Esophagus muscularis mucosa (tissue), 4 donors: ENCODE measurements around the gene GAA. TPM values are rescaled to one million over a fixed set of nuclear protein-coding genes. Genes with fewer than 3 reads are reported as not detected.
A peak's percentile ranks its signal among the peaks of the same experiment; 100 is the strongest.

Experiments used
- DNase-seq: peaks from one replicate; pipeline ENCODE4 v3.0.0-alpha.2; 2017; ENCODE audit errors: extremely low spot score
- H3K27ac ChIP-seq, 4 donors: fragments of 200-600 bp; sonication (generic); replicated peaks in 1 of 4; 1 replicate in 3 of 4; 2 replicates in 1 of 4; pipeline ENCODE4 v1.5.1; 2016 to 2019; ENCODE audit warnings: mild to moderate bottlenecking in 1 of 4
- H3K27me3 ChIP-seq, 4 donors: fragments of 200-600 bp; sonication (generic); one replicate each; pipeline versions ENCODE4 v1.5.1 to v1.6.0; 2016 to 2019
- H3K36me3 ChIP-seq, 4 donors: fragments of 200-600 bp; sonication (generic); one replicate each; pipeline ENCODE4 v1.5.1; 2016 to 2019
- H3K4me1 ChIP-seq, 4 donors: fragments of 200-600 bp; sonication (generic); one replicate each; pipeline ENCODE4 v1.5.1; 2016 to 2019
- H3K4me3 ChIP-seq, 4 donors: fragments of 200-600 bp; sonication (generic); 1 replicate in 2 of 4; 2 replicates in 2 of 4; pipeline ENCODE4 v1.5.1; 2016 to 2019; ENCODE audit warnings: mild to moderate bottlenecking in 4 of 4, moderate library complexity in 1 of 4
- H3K9me3 ChIP-seq, 4 donors: fragments of 200-600 bp; sonication (generic); 1 replicate in 3 of 4; 2 replicates in 1 of 4; pipeline ENCODE4 v1.5.1; 2016 to 2019
- CTCF ChIP-seq, 3 experiments: fragments of 200-600 bp in 2 of 3; fragments of 450-650 bp in 1 of 3; sonication (generic) in 2 of 3; IDR thresholded peaks; one replicate each; pipeline ENCODE4 v1.5.1; 2017 to 2019; ENCODE audit warnings: antibody characterized with exemption in 3 of 3, mild to moderate bottlenecking in 2 of 3, moderate library complexity in 1 of 3
- EP300 ChIP-seq: sonication (generic); formaldehyde crosslinking; IDR thresholded peaks from one replicate; pipeline ENCODE4 v1.6.1; 2017; ENCODE audit warnings: antibody characterized with exemption
- POLR2A ChIP-seq: fragments of 450-650 bp; IDR thresholded peaks from one replicate; pipeline ENCODE4 v1.6.1; 2017; ENCODE audit warnings: antibody characterized with exemption, moderate library complexity, mild to moderate bottlenecking, low read depth
- POLR2AphosphoS5 ChIP-seq, 2 donors: sonication (generic); formaldehyde crosslinking; IDR thresholded peaks; one replicate each; pipeline ENCODE4 v1.6.1; 2017; ENCODE audit warnings: antibody characterized with exemption in 2 of 2
- WGBS: methylation state at CpG from one replicate; pipeline ENCODE4 v1.1.5; 2018; 5-methylcytosine and 5-hydroxymethylcytosine counted together
- intact Hi-C: fragments of 100-400 bp; cut with DNase I; formaldehyde crosslinking; loops from one replicate; pipeline ENCODE4 v1.15.1; 2023
- total RNA-seq, 4 donors: library from RNA; depleted of rRNA; stranded (reverse); fragments of >200 nt; gene quantifications; one replicate each; pipeline versions ENCODE4 v1.1.0 to v1.2.1, GENCODE V29; 2016

The GAA gene
- total RNA-seq, 4 donors from 2014 or later: 65.4 to 84.4 (median 73.7) TPM

DNA sequence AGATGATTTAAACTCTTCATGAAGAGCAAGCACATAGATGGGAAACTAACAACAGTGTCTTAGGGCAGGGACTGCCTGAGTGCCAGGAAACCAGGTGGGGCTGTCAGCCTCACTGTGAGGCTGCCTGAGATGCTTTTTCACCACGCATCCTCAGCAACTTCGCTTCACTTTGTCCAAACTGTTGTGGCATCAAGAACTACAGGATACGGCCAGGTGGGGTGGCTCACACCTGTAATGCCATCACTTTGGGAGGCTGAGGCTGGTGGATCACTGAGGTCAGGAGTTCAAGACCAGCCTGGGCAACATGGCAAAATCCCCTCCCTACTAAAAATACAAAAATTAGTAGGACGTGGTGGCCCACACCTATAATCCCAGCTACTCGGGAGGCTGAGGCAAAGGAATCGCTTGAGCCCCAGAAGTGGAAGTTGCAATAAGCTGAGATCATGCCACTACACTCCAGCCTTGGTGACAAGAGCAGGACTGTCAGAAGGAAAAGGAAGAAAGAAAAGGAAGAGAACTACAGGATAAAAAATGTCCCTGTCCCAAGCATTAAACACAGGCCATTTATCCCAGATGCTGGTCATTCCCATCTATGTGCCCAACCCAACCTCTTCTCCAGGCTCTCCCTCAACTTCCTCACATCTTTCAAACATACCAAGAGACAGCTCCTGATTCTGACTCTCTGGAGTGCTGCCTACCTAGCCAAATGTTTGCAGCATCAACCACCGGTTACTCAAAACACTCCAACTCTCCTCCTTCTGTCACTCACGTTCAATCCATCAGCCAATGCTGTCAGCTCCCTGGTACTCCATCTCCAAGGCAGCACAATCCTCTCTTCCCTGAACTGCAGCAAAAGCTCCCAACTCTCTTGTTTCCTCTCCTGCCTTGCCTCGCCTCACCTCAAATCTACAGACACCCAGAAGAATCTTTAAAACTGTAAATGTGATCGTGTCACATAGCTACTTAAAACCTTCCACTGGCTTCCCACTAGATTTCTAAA is 44.0 kb downstream of the GAA start:
- peak overlapping the region in 3 of 4 donors; percentile 96 to 98 (median 97) for H3K27ac ChIP-seq
- H3K27me3 ChIP-seq: no peaks in the 10 kb centered on the region
- intact Hi-C loops: loop anchor here (5.0 kb wide), 2 partner anchors 43 to 117 kb away; partner anchors contain the start of genes GAA and RNF213
- peaks cover 22 to 41% (median 36%) of the 10 kb centered on the region in 4 donors for H3K4me1 ChIP-seq
- no peak for DNase-seq
- peak overlapping the region; percentile 92 to 98 (median 96) for H3K4me3 ChIP-seq
- TF ChIP-seq CTCF (IDR thresholded peaks at IDR 0.05) (no peak), POLR2A (no peak), POLR2AphosphoS5 (IDR thresholded peaks at IDR 0.05) (no peak), EP300 (no peak)
- peaks cover 21 to 39% (median 37%) of the 10 kb centered on the region in 4 donors for H3K36me3 ChIP-seq
- WGBS: 46% methylated on average over 10 of the region's 10 CpGs
- no peaks in the 10 kb centered on the region for H3K9me3 ChIP-seq

GRCh38 chr17:80146121-80147034 is 45.0 kb downstream of the GAA start:
- intact Hi-C loops: loop anchor here (5.0 kb wide), 2 partner anchors 44 to 116 kb away; partner anchors contain the start of genes GAA and RNF213
- no peaks in the 10 kb centered on the region for H3K27me3 ChIP-seq
- H3K4me1 ChIP-seq: peaks cover 22 to 41% (median 38%) of the 10 kb centered on the region in 4 donors
- no peak for DNase-seq
- no peaks in the 10 kb centered on the region for H3K9me3 ChIP-seq
- TF ChIP-seq EP300: no peak
- no peak for TF ChIP-seq POLR2A
- no peak for TF ChIP-seq POLR2AphosphoS5 (IDR thresholded peaks at IDR 0.05)
- TF ChIP-seq CTCF (IDR thresholded peaks at IDR 0.05): no peak
- peak overlapping the region; percentile 92 to 98 (median 96) for H3K4me3 ChIP-seq
- H3K36me3 ChIP-seq: peaks cover 14 to 29% (median 28%) of the 10 kb centered on the region in 4 donors
- peak overlapping the region; percentile 96 to 98 (median 96) for H3K27ac ChIP-seq
- under 1% methylated on average over 30 of the region's 69 CpGs for WGBS

- intact Hi-C loops: loop anchor here (5.0 kb wide), 2 partner anchors 45 to 115 kb away; partner anchors contain the start of genes GAA and RNF213
- Histone ChIP-seq H3K9me3 (no peaks in the 10 kb centered on the region), H3K27ac (peak within 1 kb of the TSS; percentile 96 to 98 (median 96)), H3K27me3 (no peaks in the 10 kb centered on the region), H3K4me1 (peaks cover 22 to 44% (median 38%) of the 10 kb centered on the region in 4 donors), H3K4me3 (peak within 1 kb of the TSS; percentile 92 to 98 (median 96)), H3K36me3 (peaks cover 14 to 20% (median 19%) of the 10 kb centered on the region in 4 donors)
- 2% methylated on average over 35 of the region's 90 CpGs for WGBS
- DNase-seq: peak; percentile 100
- peak; percentile 83 for TF ChIP-seq POLR2A
- peak; percentile 97 to 99 for TF ChIP-seq POLR2AphosphoS5 (IDR thresholded peaks at IDR 0.05)
- peak; percentile 98 for TF ChIP-seq EP300
- peak in 1 of 3 experiments; percentile 7 for TF ChIP-seq CTCF (IDR thresholded peaks at IDR 0.05)
These were observed 45.8 kb downstream of the GAA start, which contains the start of gene EIF4A3 for GRCh38 chr17:80147035-80147822. Gene EIF4A3, minus strand, starts transcription at chr17:80147128. Its CDS starts 167 bp downstream, at chr17:80146961.

DNA sequence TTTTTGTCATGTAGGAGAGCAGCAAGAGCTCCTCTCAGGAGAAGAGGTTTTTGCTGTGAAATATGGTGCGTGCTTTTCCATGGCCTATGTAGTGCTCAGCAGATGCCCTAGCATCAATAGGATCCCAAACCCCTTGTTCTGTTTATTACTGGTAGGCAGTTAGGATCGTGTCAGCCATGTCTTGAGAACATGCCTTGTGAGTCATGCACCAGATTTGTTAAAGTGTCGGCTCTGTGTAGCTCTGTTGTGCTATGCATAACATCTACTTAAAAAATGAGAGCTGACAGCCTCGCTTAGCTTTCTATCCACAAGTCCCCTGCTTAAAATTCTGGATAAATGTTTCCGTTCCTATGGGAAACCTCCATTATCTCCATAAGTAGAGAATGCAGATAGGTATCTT is 50.0 kb downstream of the GAA start:
- no peak for DNase-seq
- Histone ChIP-seq H3K4me3 (no peak overlapping the region), H3K36me3 (no peaks in the 10 kb centered on the region), H3K27me3 (no peaks in the 10 kb centered on the region), H3K9me3 (no peaks in the 10 kb centered on the region), H3K4me1 (peaks cover 5 to 21% (median 18%) of the 10 kb centered on the region in 4 donors), H3K27ac (peak overlapping the region in 2 of 4 donors; percentile 9 to 11)
- WGBS: 73% methylated on average over 5 of the region's 5 CpGs
- TF ChIP-seq CTCF (IDR thresholded peaks at IDR 0.05) (no peak), POLR2A (no peak), EP300 (no peak), POLR2AphosphoS5 (IDR thresholded peaks at IDR 0.05) (no peak)
- intact Hi-C loops: loop anchor here (5.0 kb wide), 1 partner anchor 66 kb away; no protein-coding TSS in a partner anchor
